ENCODE data around the gene NCOA4. TPM values are rescaled to one million over a fixed set of nuclear protein-coding genes. Genes with fewer than 3 reads are reported as not detected.

The NCOA4 gene
- total RNA-seq, 4 donors from 2014 or later, result 122 to 161 (median 141) TPM

- TF ChIP-seq CTCF (IDR thresholded peaks at IDR 0.05) (no peak), POLR2A (IDR thresholded peaks at IDR 0.05) (no peak)
- H3K4me1 ChIP-seq, result no peaks in the 10 kb centered on the region
- H3K27me3 ChIP-seq, result peaks cover 0 to 5% (median 0%) of the 10 kb centered on the region in 4 donors
- no peak for DNase-seq
- intact Hi-C loops (cut with DNase I), result no loop called here
- no peak overlapping the region for H3K4me3 ChIP-seq
- H3K9me3 ChIP-seq, result no peaks in the 10 kb centered on the region
- 89 to 92% methylated on average over 3 of the region's 3 CpGs for WGBS, 2 donors
- H3K27ac ChIP-seq, result no peak overlapping the region
- H3K36me3 ChIP-seq, result no peaks in the 10 kb centered on the region
Observed at GRCh38 chr10:46075869-46076268, 45.4 kb upstream of the NCOA4 start.

DNA sequence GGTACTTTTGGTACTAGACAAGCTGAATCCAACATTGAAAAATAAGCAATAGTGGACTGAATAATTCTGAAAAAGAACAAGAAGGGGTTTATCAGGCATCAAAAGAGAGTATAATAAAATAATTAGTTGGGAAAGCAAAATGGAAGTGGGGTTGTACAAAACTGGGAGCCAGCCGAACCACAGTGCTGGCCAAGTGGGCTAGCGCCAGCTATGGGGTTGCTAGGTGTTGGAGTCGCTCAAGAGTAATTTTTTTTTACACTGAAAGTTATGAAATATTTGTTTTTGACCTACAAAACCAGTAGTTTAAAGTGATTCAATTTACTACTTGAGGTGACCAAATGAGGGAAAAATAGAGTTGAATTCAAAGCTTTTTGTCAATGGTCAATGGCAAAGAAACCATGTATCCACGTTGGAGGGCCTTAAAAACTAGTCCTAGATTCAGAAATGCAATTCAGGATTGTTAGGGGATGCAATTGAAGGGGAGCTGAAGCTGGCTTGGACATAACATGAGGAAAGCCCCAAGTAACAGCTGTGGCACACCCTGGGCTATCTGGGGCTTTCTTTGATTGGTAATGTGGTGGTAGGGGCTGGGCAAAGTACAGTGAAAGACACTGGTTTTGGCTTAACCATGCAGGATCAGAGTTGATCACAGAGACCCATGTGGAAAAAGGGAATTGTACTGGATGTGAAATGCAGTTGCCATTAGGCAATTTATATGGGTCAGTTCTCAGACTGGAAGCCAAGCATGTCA is 43.9 kb upstream of the NCOA4 start:
- Histone ChIP-seq H3K4me1 (no peaks in the 10 kb centered on the region), H3K36me3 (no peaks in the 10 kb centered on the region), H3K4me3 (no peak overlapping the region), H3K27me3 (peaks cover 0 to 5% (median 0%) of the 10 kb centered on the region in 4 donors), H3K27ac (no peak overlapping the region), H3K9me3 (no peaks in the 10 kb centered on the region)
- DNase-seq, result no peak
- TF ChIP-seq CTCF (IDR thresholded peaks at IDR 0.05) (no peak), POLR2A (IDR thresholded peaks at IDR 0.05) (no peak)
- intact Hi-C loops (cut with DNase I), result no loop called here
- WGBS, 2 donors, result 81 to 85% methylated on average over 4 of the region's 4 CpGs

GRCh38 chr10:46073564-46073963 is 43.1 kb upstream of the NCOA4 start:
- TF ChIP-seq POLR2A (IDR thresholded peaks at IDR 0.05) (no peak), CTCF (IDR thresholded peaks at IDR 0.05) (no peak)
- H3K4me3 ChIP-seq, result no peak overlapping the region
- WGBS, 2 donors, result 80 to 90% methylated on average over 1 of the region's 1 CpG
- H3K9me3 ChIP-seq, result no peaks in the 10 kb centered on the region
- no peak for DNase-seq
- H3K36me3 ChIP-seq, result no peaks in the 10 kb centered on the region
- no peaks in the 10 kb centered on the region for H3K4me1 ChIP-seq
- H3K27ac ChIP-seq, result no peak overlapping the region
- intact Hi-C loops (cut with DNase I), result no loop called here
- H3K27me3 ChIP-seq, result peaks cover 0 to 5% (median 0%) of the 10 kb centered on the region in 4 donors

DNA sequence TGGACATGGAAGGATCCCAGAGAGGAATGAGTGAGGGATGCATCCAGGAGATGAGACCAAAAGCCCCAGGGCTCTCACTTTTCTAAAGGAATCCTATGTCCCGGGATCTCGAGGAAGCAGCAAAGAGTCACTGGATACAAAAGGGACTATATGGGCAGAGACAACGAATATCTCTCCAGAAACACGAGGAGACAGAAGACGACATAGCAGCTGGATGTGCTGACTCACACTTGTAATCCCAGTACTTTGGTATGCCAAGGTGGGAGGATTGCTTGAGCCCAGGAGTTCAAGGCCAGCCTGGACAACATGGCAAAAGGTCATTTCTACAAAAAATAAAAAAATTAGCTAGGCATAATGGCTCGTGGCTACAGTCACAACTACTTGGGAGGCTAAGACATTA is 40.3 kb upstream of the NCOA4 start:
- TF ChIP-seq CTCF (IDR thresholded peaks at IDR 0.05) (no peak), POLR2A (IDR thresholded peaks at IDR 0.05) (no peak)
- intact Hi-C loops (cut with DNase I), result no loop called here
- no peak overlapping the region for H3K27ac ChIP-seq
- 43 to 60% methylated on average over 6 of the region's 6 CpGs for WGBS, 2 donors
- DNase-seq, result no peak
- H3K9me3 ChIP-seq, result no peaks in the 10 kb centered on the region
- H3K4me1 ChIP-seq, result no peaks in the 10 kb centered on the region
- no peaks in the 10 kb centered on the region for H3K36me3 ChIP-seq
- no peaks in the 10 kb centered on the region for H3K27me3 ChIP-seq
- H3K4me3 ChIP-seq, result no peak overlapping the region

GRCh38 chr10:46069771-46070463 is 39.5 kb upstream of the NCOA4 start:
- whole genome bisulfite sequencing, 2 donors, result 51 to 55% methylated on average over 6 of the region's 6 CpGs

More at GRCh38 chr10:46069771-46070463, 39.5 kb upstream of the NCOA4 start:
- Histone ChIP-seq H3K27me3 (no peaks in the 10 kb centered on the region), H3K27ac (no peak overlapping the region), H3K4me3 (no peak overlapping the region), H3K9me3 (no peaks in the 10 kb centered on the region), H3K4me1 (no peaks in the 10 kb centered on the region), H3K36me3 (no peaks in the 10 kb centered on the region)
- DNase-seq, result no peak
- TF ChIP-seq POLR2A (IDR thresholded peaks at IDR 0.05), result no peak
- TF ChIP-seq CTCF (IDR thresholded peaks at IDR 0.05), result no peak
- intact Hi-C loops (cut with DNase I), result no loop called here

Data from esophagus squamous epithelium (tissue), 5 donors.